Measurements from ENCODE around the gene MYG1. TPM values are rescaled to one million over a fixed set of nuclear protein-coding genes. Genes with fewer than 3 reads are reported as not detected.

Gene MYG1
- polyA plus RNA-seq, 5 donors: 39.1 to 56.6 (median 42.6) TPM

- DNase-seq: peak; percentile 78 to 85
Observed at GRCh38 chr12:53352331-53353256, 53.1 kb downstream of the MYG1 start.

- DNase-seq: no peak
Observed at GRCh38 chr12:53353257-53353655, 53.8 kb downstream of the MYG1 start.

- no peak for DNase-seq
Observed at GRCh38 chr12:53355121-53355520, 55.6 kb downstream of the MYG1 start.

Other genes starting within 250 kb of the MYG1 start
- 100 to 1,000 TPM in 4 of 5 donors, 10 to 100 TPM in 1; 96.5 to 138 (median 126) TPM for gene TNS2, start 249.6 kb upstream of the MYG1 start, polyA plus RNA-seq (ENCODE audit: insufficient read depth in 1 of 5, insufficient read length in 5 of 5, low replicate concordance in 1 of 5)
- 10 to 100 TPM; 13.9 to 22.0 (median 17.8) TPM for gene SPRYD3, start 220.3 kb upstream of the MYG1 start, polyA plus RNA-seq (ENCODE audit: insufficient read depth in 1 of 5, insufficient read length in 5 of 5, low replicate concordance in 1 of 5)
- gene IGFBP6, start 202.0 kb upstream of the MYG1 start, polyA plus RNA-seq (ENCODE audit: insufficient read depth in 1 of 5, insufficient read length in 5 of 5, low replicate concordance in 1 of 5): 10 to 100 TPM in 4 of 5 donors, 1 to 10 TPM in 1; 9.6 to 25.1 (median 19.0) TPM
- gene SOAT2, start 196.2 kb upstream of the MYG1 start, polyA plus RNA-seq (ENCODE audit: insufficient read depth in 1 of 5, insufficient read length in 5 of 5, low replicate concordance in 1 of 5): under 1 TPM; 0.19 to 0.37 (median 0.23) TPM
- 10 to 100 TPM; 49.5 to 66.6 (median 63.9) TPM for gene ZNF740, start 119.0 kb upstream of the MYG1 start, polyA plus RNA-seq (ENCODE audit: insufficient read depth in 1 of 5, insufficient read length in 5 of 5, low replicate concordance in 1 of 5)
- 100 to 1,000 TPM in 1 of 5 donors, 10 to 100 TPM in 4; 71.4 to 117 (median 80.3) TPM for gene CSAD, start 118.8 kb upstream of the MYG1 start, polyA plus RNA-seq (ENCODE audit: insufficient read depth in 1 of 5, insufficient read length in 5 of 5, low replicate concordance in 1 of 5)
- 1 to 10 TPM in 4 of 5 donors, under 1 TPM in 1; 0.90 to 2.1 (median 1.2) TPM for gene ITGB7, start 92.4 kb upstream of the MYG1 start, polyA plus RNA-seq (ENCODE audit: insufficient read depth in 1 of 5, insufficient read length in 5 of 5, low replicate concordance in 1 of 5)
- 10 to 100 TPM; 41.7 to 59.8 (median 49.2) TPM for gene RARG, start 67.5 kb upstream of the MYG1 start, polyA plus RNA-seq (ENCODE audit: insufficient read depth in 1 of 5, insufficient read length in 5 of 5, low replicate concordance in 1 of 5)
- gene ESPL1, start 31.4 kb upstream of the MYG1 start, polyA plus RNA-seq (ENCODE audit: insufficient read depth in 1 of 5, insufficient read length in 5 of 5, low replicate concordance in 1 of 5): 10 to 100 TPM in 3 of 5 donors, 1 to 10 TPM in 2; 8.4 to 20.4 (median 13.0) TPM
- gene PFDN5, start 4.2 kb upstream of the MYG1 start, polyA plus RNA-seq (ENCODE audit: insufficient read depth in 1 of 5, insufficient read length in 5 of 5, low replicate concordance in 1 of 5): 100 to 1,000 TPM; 683 to 991 (median 734) TPM
- gene AAAS, start 21.9 kb downstream of the MYG1 start, polyA plus RNA-seq (ENCODE audit: insufficient read depth in 1 of 5, insufficient read length in 5 of 5, low replicate concordance in 1 of 5): 10 to 100 TPM; 73.3 to 91.6 (median 81.6) TPM
- gene SP7, start 36.7 kb downstream of the MYG1 start, polyA plus RNA-seq (ENCODE audit: insufficient read depth in 1 of 5, insufficient read length in 5 of 5, low replicate concordance in 1 of 5): under 1 TPM in 3 of 5 donors, not detected in 2; 0.07 to 0.10 (median 0.08) TPM
- gene SP1, start 80.5 kb downstream of the MYG1 start, polyA plus RNA-seq (ENCODE audit: insufficient read depth in 1 of 5, insufficient read length in 5 of 5, low replicate concordance in 1 of 5): 10 to 100 TPM; 57.9 to 84.6 (median 78.5) TPM
- gene AMHR2, start 124.2 kb downstream of the MYG1 start, polyA plus RNA-seq (ENCODE audit: insufficient read depth in 1 of 5, insufficient read length in 5 of 5, low replicate concordance in 1 of 5): 1 to 10 TPM; 1.4 to 2.6 (median 2.3) TPM
- 100 to 1,000 TPM in 3 of 5 donors, 10 to 100 TPM in 2; 98.8 to 121 (median 102) TPM for gene PRR13, start 142.0 kb downstream of the MYG1 start, polyA plus RNA-seq (ENCODE audit: insufficient read depth in 1 of 5, insufficient read length in 5 of 5, low replicate concordance in 1 of 5)
- 1,000 to 10,000 TPM in 3 of 5 donors, 100 to 1,000 TPM in 2; 928 to 1,079 (median 1,012) TPM for gene PCBP2, start 152.4 kb downstream of the MYG1 start, polyA plus RNA-seq (ENCODE audit: insufficient read depth in 1 of 5, insufficient read length in 5 of 5, low replicate concordance in 1 of 5)
- 10 to 100 TPM; 22.8 to 32.7 (median 29.3) TPM for gene MAP3K12, start 199.8 kb downstream of the MYG1 start, polyA plus RNA-seq (ENCODE audit: insufficient read depth in 1 of 5, insufficient read length in 5 of 5, low replicate concordance in 1 of 5)
- 10 to 100 TPM; 37.1 to 58.0 (median 50.0) TPM for gene TARBP2, start 201.6 kb downstream of the MYG1 start, polyA plus RNA-seq (ENCODE audit: insufficient read depth in 1 of 5, insufficient read length in 5 of 5, low replicate concordance in 1 of 5)
- gene NPFF, start 207.8 kb downstream of the MYG1 start, polyA plus RNA-seq (ENCODE audit: insufficient read depth in 1 of 5, insufficient read length in 5 of 5, low replicate concordance in 1 of 5): 1 to 10 TPM in 2 of 5 donors, under 1 TPM in 2, not detected in 1; 0.33 to 1.5 (median 0.94) TPM

Measured in right lung (tissue), 5 donors.